GM18951 (cell line): ENCODE data around the gene CHD6.
"Not testable (repeated sequence)": the region's sequence is repeated elsewhere in the genome, so short reads cannot be mapped to it uniquely, and the experiment has no call there.

Source experiments
- POLR2A ChIP-seq: IDR thresholded peaks from 4 replicates; pipeline ENCODE4 v1.6.1; 2011; ENCODE audit warnings: mild to moderate bottlenecking; ENCODE audit not compliant: insufficient read length, insufficient read depth; ENCODE audit errors: extremely low read depth
- in situ Hi-C: fragments of 300-500 bp; cut with MboI; formaldehyde crosslinking; loops from one replicate; pipeline ENCODE4 v1.12.0; 2022; ENCODE audit warnings: low sequenced_read_pairs, mixed read lengths, inconsistent platforms; ENCODE audit not compliant: unreplicated experiment

Gene CHD6

GRCh38 chr20:41540459-41540858 lies 77.7 kb downstream of the CHD6 start:
- in situ Hi-C loops = no loop called here

GRCh38 chr20:41538810-41539596 lies 79.2 kb downstream of the CHD6 start:
- no peak for TF ChIP-seq POLR2A
- in situ Hi-C loops = no loop called here

More at GRCh38 chr20:41540459-41540858, 77.7 kb downstream of the CHD6 start:
- no peak for TF ChIP-seq POLR2A

- in situ Hi-C loops = no loop called here
- TF ChIP-seq POLR2A = no peak
Measured at GRCh38 chr20:41537865-41538264, 80.3 kb downstream of the CHD6 start.

GRCh38 chr20:41535551-41535950 lies 82.6 kb downstream of the CHD6 start:
- in situ Hi-C loops = not testable (repeated sequence)

GRCh38 chr20:41534842-41535241 lies 83.3 kb downstream of the CHD6 start:
- in situ Hi-C loops = no loop called here
- TF ChIP-seq POLR2A = no peak

GRCh38 chr20:41534170-41534569 lies 84.0 kb downstream of the CHD6 start:
- TF ChIP-seq POLR2A = no peak
- in situ Hi-C loops = no loop called here

- TF ChIP-seq POLR2A = no peak
- in situ Hi-C loops = no loop called here
Measured at GRCh38 chr20:41533537-41534136, 84.5 kb downstream of the CHD6 start.

- in situ Hi-C loops = no loop called here
- TF ChIP-seq POLR2A = no peak
Measured at GRCh38 chr20:41532935-41533334, 85.2 kb downstream of the CHD6 start.

- TF ChIP-seq POLR2A = no peak
- in situ Hi-C loops = no loop called here
Measured at GRCh38 chr20:41531518-41532275, 86.5 kb downstream of the CHD6 start.

GRCh38 chr20:41530923-41531322 lies 87.3 kb downstream of the CHD6 start:
- in situ Hi-C loops = no loop called here
- TF ChIP-seq POLR2A = no peak

GRCh38 chr20:41526327-41526726 lies 91.8 kb downstream of the CHD6 start:
- in situ Hi-C loops = no loop called here
- TF ChIP-seq POLR2A = no peak

- in situ Hi-C loops = no loop called here
- no peak for TF ChIP-seq POLR2A
Measured at GRCh38 chr20:41524980-41525613, 93.1 kb downstream of the CHD6 start.

- in situ Hi-C loops = no loop called here
- no peak for TF ChIP-seq POLR2A
Measured at GRCh38 chr20:41523857-41524256, 94.3 kb downstream of the CHD6 start.
